Astrocyte of the hippocampus (primary cell): ENCODE data around the gene DDIT3.

ENCODE experiments used
- DNase-seq: peaks from one replicate; pipeline ENCODE4 v3.0.0; 2011; ENCODE audit warnings: low read depth, low spot score

Gene DDIT3

GRCh38 chr12:57467915-57468314, 52.4 kb downstream of the DDIT3 start:
- no peak for DNase-seq

GRCh38 chr12:57467212-57467874, 53.0 kb downstream of the DDIT3 start:
- DNase-seq, result no peak
